HEK293 (cell line): Measurements from ENCODE around the gene ATP11C.
A peak's percentile ranks its signal among the peaks of the same experiment; 100 is the strongest.

Source experiments
- CTCF ChIA-PET: fragments of 350-600 bp; formaldehyde crosslinking; extraction: SDS; loops from one replicate; lab custom pipeline; 2021; ENCODE audit warnings: antibody characterized with exemption; lab: Yijun Ruan, JAX
- POLR2A ChIA-PET: fragments of 300-600 bp; formaldehyde crosslinking; extraction: SDS; loops from one replicate; lab custom pipeline; 2020; ENCODE audit warnings: antibody characterized with exemption, inconsistent platforms; lab: Yijun Ruan, JAX
- H3K27ac ChIP-seq: fragments of 200-500 bp; sonication (Bioruptor generic); 2 replicates; pipeline ENCODE4 v1.5.1; 2014; ENCODE audit warnings: low read depth, low read length, control low read depth, inconsistent platforms; ENCODE audit errors: extremely low read depth
- H3K36me3 ChIP-seq, 2 experiments: fragments of 200-500 bp in 1 of 2; sonication (Bioruptor generic) in 1 of 2; 1 replicate in 1 of 2; 2 replicates in 1 of 2; pipeline ENCODE4 v1.5.1; 2014 to 2017; ENCODE audit warnings: inconsistent platforms in 2 of 2, low read length in 2 of 2; ENCODE audit not compliant: control insufficient read depth in 2 of 2, insufficient read depth in 1 of 2
- H3K4me1 ChIP-seq: fragments of 200-500 bp; sonication (Bioruptor generic); 2 replicates; pipeline ENCODE4 v1.5.1; 2014; ENCODE audit warnings: mild to moderate bottlenecking, low read length, inconsistent platforms; ENCODE audit not compliant: control insufficient read depth, insufficient read depth
- H3K4me3 ChIP-seq: 2 replicates; pipeline ENCODE4 v1.5.1; 2011; ENCODE audit warnings: low read depth, mild to moderate bottlenecking, control low read depth, low read length, moderate library complexity
- H3K9me3 ChIP-seq: fragments of 200-500 bp; sonication (Bioruptor generic); 2 replicates; pipeline ENCODE4 v1.5.1; 2014; ENCODE audit warnings: low read depth, low read length, inconsistent platforms; ENCODE audit not compliant: control insufficient read depth, insufficient read depth
- HOXD13 ChIP-seq: sonication (generic); formaldehyde crosslinking; IDR thresholded peaks from 2 replicates; pipeline ENCODE4 v1.8.0; 2022; ENCODE audit warnings: missing genetic modification reagents, borderline replicate concordance
- KLF7 ChIP-seq: fragments of 450-650 bp; formaldehyde crosslinking; IDR thresholded peaks from 2 replicates; pipeline ENCODE4 v1.5.1; 2016; ENCODE audit warnings: missing biosample characterization, missing genetic modification characterization, borderline replicate concordance
- OVOL3 ChIP-seq: fragments of 450-650 bp; formaldehyde crosslinking; IDR thresholded peaks from 2 replicates; pipeline ENCODE4 v1.5.1; 2016; ENCODE audit warnings: missing biosample characterization, missing genetic modification characterization
- SCRT1 ChIP-seq: fragments of 450-650 bp; formaldehyde crosslinking; IDR thresholded peaks from 2 replicates; pipeline ENCODE4 v1.5.1; 2016; ENCODE audit warnings: missing biosample characterization, missing genetic modification characterization, borderline replicate concordance
- SCRT2 ChIP-seq: fragments of 450-650 bp; formaldehyde crosslinking; IDR thresholded peaks from 2 replicates; pipeline ENCODE4 v1.5.1; 2016; ENCODE audit warnings: missing biosample characterization, missing genetic modification characterization
- ZEB2 ChIP-seq: fragments of 450-650 bp; formaldehyde crosslinking; IDR thresholded peaks from 2 replicates; pipeline ENCODE4 v1.5.1; 2016; ENCODE audit warnings: missing biosample characterization, missing genetic modification characterization
- ZNF133 ChIP-seq: fragments of 450-650 bp; formaldehyde crosslinking; IDR thresholded peaks from 2 replicates; pipeline ENCODE4 v1.5.1; 2016; ENCODE audit warnings: missing biosample characterization, missing genetic modification characterization
- ZNF184 ChIP-seq: fragments of 450-650 bp; IDR thresholded peaks from 2 replicates; pipeline ENCODE4 v1.5.1; 2018; ENCODE audit warnings: missing biosample characterization, mild to moderate bottlenecking, missing genetic modification characterization
- ZNF221 ChIP-seq: fragments of 450-650 bp; formaldehyde crosslinking; IDR thresholded peaks from 2 replicates; pipeline ENCODE4 v1.5.1; 2017; ENCODE audit warnings: missing biosample characterization, missing genetic modification characterization, borderline replicate concordance
- ZNF274 ChIP-seq, 2 experiments: fragments of 200-500 bp in 1 of 2; fragments of 450-650 bp in 1 of 2; sonication (Bioruptor generic) in 1 of 2; formaldehyde crosslinking in 1 of 2; IDR thresholded peaks; 2 replicates each; pipeline versions ENCODE4 v1.5.1 to v1.6.1; 2014 to 2016; ENCODE audit warnings: borderline replicate concordance in 1 of 2, inconsistent platforms in 1 of 2, low read length in 1 of 2, missing biosample characterization in 1 of 2, missing genetic modification characterization in 1 of 2
- ZNF354C ChIP-seq: fragments of 450-650 bp; formaldehyde crosslinking; IDR thresholded peaks from 2 replicates; pipeline ENCODE4 v1.5.1; 2016; ENCODE audit warnings: missing biosample characterization, missing genetic modification characterization, low read depth, borderline replicate concordance
- ZNF37A ChIP-seq: fragments of 450-650 bp; IDR thresholded peaks from 2 replicates; pipeline ENCODE4 v1.5.1; 2018; ENCODE audit warnings: missing biosample characterization, missing genetic modification characterization
- ZNF404 ChIP-seq: fragments of 450-650 bp; formaldehyde crosslinking; IDR thresholded peaks from 2 replicates; pipeline ENCODE4 v1.5.1; 2017; ENCODE audit warnings: missing biosample characterization, missing genetic modification characterization
- ZNF416 ChIP-seq: fragments of 450-650 bp; formaldehyde crosslinking; IDR thresholded peaks from 2 replicates; pipeline ENCODE4 v1.5.1; 2016; ENCODE audit warnings: missing biosample characterization, missing genetic modification characterization
- ZNF558 ChIP-seq: fragments of 450-650 bp; formaldehyde crosslinking; IDR thresholded peaks from 2 replicates; pipeline ENCODE4 v1.5.1; 2016; ENCODE audit warnings: missing biosample characterization, missing genetic modification characterization
- ZNF610 ChIP-seq: fragments of 450-650 bp; formaldehyde crosslinking; IDR thresholded peaks from 2 replicates; pipeline ENCODE4 v1.5.1; 2016; ENCODE audit warnings: missing biosample characterization, missing genetic modification characterization, borderline replicate concordance
- ZNF621 ChIP-seq: fragments of 450-650 bp; formaldehyde crosslinking; IDR thresholded peaks from 2 replicates; pipeline ENCODE4 v1.5.1; 2017; ENCODE audit warnings: missing biosample characterization, missing genetic modification characterization
- ZNF639 ChIP-seq: fragments of 450-650 bp; formaldehyde crosslinking; IDR thresholded peaks from 2 replicates; pipeline ENCODE4 v1.5.1; 2016; ENCODE audit warnings: missing biosample characterization, missing genetic modification characterization
- ZNF701 ChIP-seq: fragments of 450-650 bp; formaldehyde crosslinking; IDR thresholded peaks from 2 replicates; pipeline ENCODE4 v1.5.1; 2016; ENCODE audit warnings: missing biosample characterization, missing genetic modification characterization
- ZNF747 ChIP-seq: fragments of 450-650 bp; formaldehyde crosslinking; IDR thresholded peaks from 2 replicates; pipeline ENCODE4 v1.5.1; 2016; ENCODE audit warnings: missing biosample characterization, missing genetic modification characterization
- TF ChIP-seq, protein P1 (sequence below): fragments of 450-650 bp; formaldehyde crosslinking; IDR thresholded peaks from 2 replicates; pipeline ENCODE4 v1.5.1; 2016; ENCODE audit warnings: missing biosample characterization, missing genetic modification characterization, borderline replicate concordance
- TF ChIP-seq, protein P2 (sequence below): fragments of 450-650 bp; formaldehyde crosslinking; IDR thresholded peaks from 2 replicates; pipeline ENCODE4 v1.5.1; 2016; ENCODE audit warnings: missing biosample characterization, missing genetic modification characterization
- TF ChIP-seq, protein P3 (sequence below): fragments of 450-650 bp; formaldehyde crosslinking; IDR thresholded peaks from 2 replicates; pipeline ENCODE4 v1.5.1; 2016; ENCODE audit warnings: missing biosample characterization, missing genetic modification characterization, low read depth
- TF ChIP-seq, protein P4 (sequence below): fragments of 450-650 bp; formaldehyde crosslinking; IDR thresholded peaks from 2 replicates; pipeline ENCODE4 v1.5.1; 2016; ENCODE audit warnings: missing biosample characterization, missing genetic modification characterization

ATP11C gene

DNA sequence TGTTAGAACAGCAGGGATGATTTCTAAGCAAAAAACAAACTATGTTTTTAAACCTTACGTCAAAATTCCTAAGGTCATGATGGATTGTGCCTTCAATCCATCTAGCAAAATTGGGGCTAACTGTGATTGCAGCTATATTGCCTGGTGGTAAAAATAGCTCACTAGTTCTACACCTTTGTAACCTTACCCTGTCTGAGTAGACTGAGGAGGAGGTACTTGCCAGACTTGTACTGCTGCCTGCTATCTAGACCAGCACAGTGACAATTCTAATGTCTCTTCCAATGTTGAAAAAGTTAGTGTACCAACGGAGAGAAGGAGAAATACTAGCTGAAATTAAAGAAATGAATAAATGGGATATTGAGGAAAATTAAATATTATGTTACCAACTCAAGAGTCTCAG, 30.3 kb downstream of the ATP11C start:
- POLR2A ChIA-PET, result no interaction called here
- H3K4me1 ChIP-seq, result peaks cover 16% of the 10 kb centered on the region
- TF ChIP-seq ZNF404 (no peak), HOXD13 (no peak), ZNF747 (tag by site-specific recombination) (no peak), KLF7 (tag by site-specific recombination) (no peak), ZNF558 (tag by site-specific recombination) (no peak), ZNF37A (tag by site-specific recombination) (no peak), ZNF416 (tag by site-specific recombination) (no peak), ZNF701 (tag by site-specific recombination) (no peak)
- TF ChIP-seq, all 188 proteins: peak for 0
- H3K27ac ChIP-seq, result no peak overlapping the region
- no peaks in the 10 kb centered on the region for H3K36me3 ChIP-seq
- H3K9me3 ChIP-seq, result no peaks in the 10 kb centered on the region
- no peak overlapping the region for H3K4me3 ChIP-seq
- CTCF ChIA-PET, result no interaction called here

- Histone ChIP-seq H3K9me3 (no peaks in the 10 kb centered on the region), H3K36me3 (no peaks in the 10 kb centered on the region), H3K4me1 (peaks cover 4% of the 10 kb centered on the region), H3K27ac (no peak overlapping the region), H3K4me3 (no peak overlapping the region)
- ChIA-PET POLR2A (no interaction called here), CTCF (no interaction called here)
- TF ChIP-seq SCRT2 (tag by site-specific recombination), result peak; percentile 68
- no peak for TF ChIP-seq OVOL3 (tag by site-specific recombination)
These were observed 34.5 kb downstream of the ATP11C start for GRCh38 chrX:139898334-139898733.

- Histone ChIP-seq H3K4me1 (no peaks in the 10 kb centered on the region), H3K36me3 (no peaks in the 10 kb centered on the region), H3K27ac (no peak overlapping the region), H3K4me3 (no peak overlapping the region), H3K9me3 (no peaks in the 10 kb centered on the region)
- POLR2A ChIA-PET, result interaction anchor here (0.6 kb wide), 1 partner anchor 41 kb away, joined by 3 read pairs; the partner anchor contains the start of gene ATP11C
- CTCF ChIA-PET, result no interaction called here
- TF ChIP-seq, protein P1, sequence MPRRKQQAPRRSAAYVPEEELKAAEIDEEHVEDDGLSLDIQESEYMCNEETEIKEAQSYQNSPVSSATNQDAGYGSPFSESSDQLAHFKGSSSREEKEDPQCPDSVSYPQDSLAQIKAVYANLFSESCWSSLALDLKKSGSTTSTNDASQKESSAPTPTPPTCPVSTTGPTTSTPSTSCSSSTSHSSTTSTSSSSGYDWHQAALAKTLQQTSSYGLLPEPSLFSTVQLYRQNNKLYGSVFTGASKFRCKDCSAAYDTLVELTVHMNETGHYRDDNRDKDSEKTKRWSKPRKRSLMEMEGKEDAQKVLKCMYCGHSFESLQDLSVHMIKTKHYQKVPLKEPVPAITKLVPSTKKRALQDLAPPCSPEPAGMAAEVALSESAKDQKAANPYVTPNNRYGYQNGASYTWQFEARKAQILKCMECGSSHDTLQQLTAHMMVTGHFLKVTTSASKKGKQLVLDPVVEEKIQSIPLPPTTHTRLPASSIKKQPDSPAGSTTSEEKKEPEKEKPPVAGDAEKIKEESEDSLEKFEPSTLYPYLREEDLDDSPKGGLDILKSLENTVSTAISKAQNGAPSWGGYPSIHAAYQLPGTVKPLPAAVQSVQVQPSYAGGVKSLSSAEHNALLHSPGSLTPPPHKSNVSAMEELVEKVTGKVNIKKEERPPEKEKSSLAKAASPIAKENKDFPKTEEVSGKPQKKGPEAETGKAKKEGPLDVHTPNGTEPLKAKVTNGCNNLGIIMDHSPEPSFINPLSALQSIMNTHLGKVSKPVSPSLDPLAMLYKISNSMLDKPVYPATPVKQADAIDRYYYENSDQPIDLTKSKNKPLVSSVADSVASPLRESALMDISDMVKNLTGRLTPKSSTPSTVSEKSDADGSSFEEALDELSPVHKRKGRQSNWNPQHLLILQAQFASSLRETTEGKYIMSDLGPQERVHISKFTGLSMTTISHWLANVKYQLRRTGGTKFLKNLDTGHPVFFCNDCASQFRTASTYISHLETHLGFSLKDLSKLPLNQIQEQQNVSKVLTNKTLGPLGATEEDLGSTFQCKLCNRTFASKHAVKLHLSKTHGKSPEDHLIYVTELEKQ, result no peak
- TF ChIP-seq ZNF274 (IDR thresholded peaks at IDR 0.05; ENCODE audit: low read length) (no peak), ZNF274 (tag by site-specific recombination; IDR thresholded peaks at IDR 0.05; ENCODE audit: borderline replicate concordance) (no peak), ZNF133 (tag by site-specific recombination) (no peak), ZNF221 (tag by site-specific recombination) (no peak), ZNF354C (no peak), ZEB2 (tag by site-specific recombination) (no peak), SCRT1 (tag by site-specific recombination) (no peak), ZNF184 (tag by site-specific recombination) (no peak), ZNF639 (no peak), ZNF610 (tag by site-specific recombination) (no peak), ZNF621 (tag by site-specific recombination) (no peak)
- TF ChIP-seq, protein P2, sequence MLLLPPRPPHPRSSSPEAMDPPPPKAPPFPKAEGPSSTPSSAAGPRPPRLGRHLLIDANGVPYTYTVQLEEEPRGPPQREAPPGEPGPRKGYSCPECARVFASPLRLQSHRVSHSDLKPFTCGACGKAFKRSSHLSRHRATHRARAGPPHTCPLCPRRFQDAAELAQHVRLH, result no peak
- TF ChIP-seq, protein P3, sequence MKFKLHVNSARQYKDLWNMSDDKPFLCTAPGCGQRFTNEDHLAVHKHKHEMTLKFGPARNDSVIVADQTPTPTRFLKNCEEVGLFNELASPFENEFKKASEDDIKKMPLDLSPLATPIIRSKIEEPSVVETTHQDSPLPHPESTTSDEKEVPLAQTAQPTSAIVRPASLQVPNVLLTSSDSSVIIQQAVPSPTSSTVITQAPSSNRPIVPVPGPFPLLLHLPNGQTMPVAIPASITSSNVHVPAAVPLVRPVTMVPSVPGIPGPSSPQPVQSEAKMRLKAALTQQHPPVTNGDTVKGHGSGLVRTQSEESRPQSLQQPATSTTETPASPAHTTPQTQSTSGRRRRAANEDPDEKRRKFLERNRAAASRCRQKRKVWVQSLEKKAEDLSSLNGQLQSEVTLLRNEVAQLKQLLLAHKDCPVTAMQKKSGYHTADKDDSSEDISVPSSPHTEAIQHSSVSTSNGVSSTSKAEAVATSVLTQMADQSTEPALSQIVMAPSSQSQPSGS (tag by site-specific recombination), result no peak
- TF ChIP-seq, protein P4, sequence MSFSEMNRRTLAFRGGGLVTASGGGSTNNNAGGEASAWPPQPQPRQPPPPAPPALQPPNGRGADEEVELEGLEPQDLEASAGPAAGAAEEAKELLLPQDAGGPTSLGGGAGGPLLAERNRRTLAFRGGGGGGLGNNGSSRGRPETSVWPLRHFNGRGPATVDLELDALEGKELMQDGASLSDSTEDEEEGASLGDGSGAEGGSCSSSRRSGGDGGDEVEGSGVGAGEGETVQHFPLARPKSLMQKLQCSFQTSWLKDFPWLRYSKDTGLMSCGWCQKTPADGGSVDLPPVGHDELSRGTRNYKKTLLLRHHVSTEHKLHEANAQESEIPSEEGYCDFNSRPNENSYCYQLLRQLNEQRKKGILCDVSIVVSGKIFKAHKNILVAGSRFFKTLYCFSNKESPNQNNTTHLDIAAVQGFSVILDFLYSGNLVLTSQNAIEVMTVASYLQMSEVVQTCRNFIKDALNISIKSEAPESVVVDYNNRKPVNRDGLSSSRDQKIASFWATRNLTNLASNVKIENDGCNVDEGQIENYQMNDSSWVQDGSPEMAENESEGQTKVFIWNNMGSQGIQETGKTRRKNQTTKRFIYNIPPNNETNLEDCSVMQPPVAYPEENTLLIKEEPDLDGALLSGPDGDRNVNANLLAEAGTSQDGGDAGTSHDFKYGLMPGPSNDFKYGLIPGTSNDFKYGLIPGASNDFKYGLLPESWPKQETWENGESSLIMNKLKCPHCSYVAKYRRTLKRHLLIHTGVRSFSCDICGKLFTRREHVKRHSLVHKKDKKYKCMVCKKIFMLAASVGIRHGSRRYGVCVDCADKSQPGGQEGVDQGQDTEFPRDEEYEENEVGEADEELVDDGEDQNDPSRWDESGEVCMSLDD (tag by site-specific recombination), result no peak
These were observed 40.3 kb downstream of the ATP11C start for GRCh38 chrX:139892512-139892911.
